HG03571 (cell line): ENCODE data around the gene ARHGAP6.

Source experiments
- ATAC-seq: cut with Tn5 transposase; IDR thresholded peaks from one replicate; pipeline ENCODE4 v1.9.1; 2021; ENCODE audit not compliant: unreplicated experiment

The ARHGAP6 gene

DNA sequence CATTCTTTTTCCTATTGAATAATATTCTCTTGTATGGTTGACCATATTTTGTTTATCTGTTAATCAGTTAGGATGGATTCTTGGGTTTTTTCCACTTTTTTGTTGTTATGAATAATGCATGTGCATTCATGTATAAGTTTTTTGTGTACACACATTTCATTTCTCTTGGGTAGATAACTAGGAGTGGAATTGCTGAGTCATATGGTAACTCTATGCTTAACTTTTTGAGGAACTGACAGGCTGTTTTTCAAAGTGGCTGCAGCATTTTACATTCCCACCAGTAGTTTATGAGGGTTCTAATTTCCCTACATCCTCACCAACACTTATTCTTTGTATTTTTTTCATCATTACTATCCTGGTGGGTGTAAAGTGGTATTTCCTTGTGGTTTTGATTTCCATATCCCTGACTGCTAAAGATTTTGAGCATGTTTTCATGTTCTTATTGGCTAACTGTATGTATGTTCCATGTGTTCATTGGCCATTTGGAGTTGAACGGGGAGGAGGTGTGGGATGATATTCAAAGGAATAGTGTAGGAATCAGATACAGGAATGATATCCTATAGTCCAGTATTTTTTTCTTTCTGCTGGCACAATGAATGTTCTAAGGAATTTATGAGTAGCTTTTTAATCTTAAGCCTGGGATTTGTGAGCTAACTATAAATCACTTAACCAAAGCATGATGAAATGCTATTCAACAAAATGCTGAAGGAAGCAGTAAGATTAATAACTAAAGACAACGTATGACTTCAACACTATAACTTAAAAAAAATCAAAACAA lies 258.2 kb downstream of the ARHGAP6 start:
- no peak for ATAC-seq

- no peak for ATAC-seq
These were observed 259.5 kb downstream of the ARHGAP6 start for GRCh38 chrX:11406109-11406765.

GRCh38 chrX:11403631-11404030 lies 262.1 kb downstream of the ARHGAP6 start:
- ATAC-seq: no peak

- ATAC-seq: no peak
These were observed 263.8 kb downstream of the ARHGAP6 start for GRCh38 chrX:11401966-11402365.

GRCh38 chrX:11399489-11400094 lies 266.1 kb downstream of the ARHGAP6 start:
- no peak for ATAC-seq

DNA sequence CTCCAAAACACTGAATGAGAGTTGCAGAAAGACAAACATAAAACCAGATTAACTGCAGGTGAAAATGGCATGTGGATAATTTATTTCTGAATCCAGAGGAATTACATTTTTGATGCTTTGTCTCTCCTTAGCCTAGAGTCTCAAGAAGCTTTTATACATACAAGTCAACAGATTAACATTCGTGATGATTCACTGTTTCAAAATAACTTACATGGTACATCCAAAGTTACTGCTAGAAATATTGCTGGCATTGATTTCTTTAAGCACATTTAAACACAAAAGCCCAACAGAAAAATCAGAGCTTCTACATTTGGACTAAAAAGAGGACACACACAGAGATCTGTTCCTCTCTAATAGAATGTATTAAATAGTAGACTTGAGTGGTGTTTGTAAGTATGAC lies 266.9 kb downstream of the ARHGAP6 start:
- no peak for ATAC-seq

DNA sequence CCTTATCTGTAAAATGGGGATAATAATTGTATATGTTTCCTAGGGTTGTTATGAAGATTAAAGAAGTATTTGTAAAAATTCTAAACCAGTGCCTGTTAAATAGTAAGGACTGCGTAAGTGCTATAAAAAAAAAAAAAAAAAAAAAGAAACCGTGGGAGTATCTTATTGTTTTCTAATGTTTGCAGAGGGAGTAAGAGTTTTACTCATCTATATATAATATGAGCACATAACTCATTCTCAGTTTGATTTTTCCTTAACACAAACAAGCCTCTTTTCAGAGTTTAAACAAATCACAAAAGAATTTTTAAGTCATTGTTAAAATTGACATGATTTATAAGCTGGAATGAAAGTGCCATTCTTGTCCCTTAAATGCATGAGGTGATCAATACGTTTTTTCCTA lies 267.6 kb downstream of the ARHGAP6 start:
- no peak for ATAC-seq

DNA sequence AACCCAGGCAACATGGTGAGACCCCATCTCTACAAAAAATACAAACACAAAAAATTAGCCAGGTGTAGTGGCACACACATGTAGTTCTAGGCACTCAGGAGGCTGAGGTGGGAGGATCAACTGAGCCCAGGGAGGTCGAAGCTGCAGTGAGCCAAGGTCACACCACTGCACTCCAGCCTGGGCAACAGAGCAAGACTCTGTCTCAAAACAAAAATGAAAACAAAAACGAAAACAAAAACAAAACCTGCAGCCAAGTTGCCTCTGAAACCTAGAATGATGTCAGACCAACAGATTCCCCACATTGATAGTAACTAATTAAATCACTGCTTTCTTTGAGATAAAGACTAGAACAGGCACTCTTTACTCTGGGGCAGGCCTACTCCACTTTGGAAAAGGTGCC lies 268.0 kb downstream of the ARHGAP6 start:
- no peak for ATAC-seq

- ATAC-seq: no peak
These were observed 269.9 kb downstream of the ARHGAP6 start for GRCh38 chrX:11395859-11396258.

GRCh38 chrX:11393949-11394654 lies 271.6 kb downstream of the ARHGAP6 start:
- ATAC-seq: no peak

DNA sequence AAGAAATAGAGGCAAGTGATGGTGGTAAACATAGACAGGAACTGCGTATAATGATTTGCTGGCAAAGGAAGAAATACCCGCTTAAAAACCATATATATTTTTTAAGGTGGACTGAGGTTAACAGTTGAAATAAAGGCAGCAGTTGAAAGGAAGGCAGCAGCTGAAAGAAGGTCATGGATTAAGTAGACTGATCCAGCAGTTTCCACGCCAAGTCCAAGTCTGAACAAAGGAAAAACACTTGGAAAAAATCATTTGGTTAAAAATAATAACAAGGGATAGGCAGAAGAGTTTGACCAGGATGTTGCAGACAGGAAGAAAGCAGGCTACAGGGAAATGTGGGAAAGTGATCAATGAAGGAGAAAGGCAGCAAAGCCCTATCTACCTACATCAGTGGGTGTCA lies 278.9 kb downstream of the ARHGAP6 start:
- ATAC-seq: no peak

- no peak for ATAC-seq
These were observed 279.7 kb downstream of the ARHGAP6 start for GRCh38 chrX:11386001-11386523.

DNA sequence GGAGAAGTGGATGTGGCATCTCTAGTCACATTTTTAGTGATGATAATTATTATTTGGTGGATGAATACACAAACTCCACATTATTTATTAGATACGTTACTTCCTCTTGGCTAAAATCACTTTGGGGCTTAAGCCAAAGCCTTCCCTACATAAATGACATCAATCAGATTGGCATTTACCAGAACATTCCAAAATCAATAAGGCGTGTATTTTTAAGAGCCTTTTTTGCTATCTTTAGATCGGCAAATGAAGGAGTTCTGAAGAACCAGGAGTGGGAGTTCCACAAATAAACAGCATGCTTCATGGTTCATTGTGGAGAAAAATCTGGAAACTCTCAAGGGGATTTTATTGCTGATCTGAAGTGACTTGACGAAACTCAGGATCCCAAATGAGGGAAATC lies 282.8 kb downstream of the ARHGAP6 start:
- no peak for ATAC-seq

GRCh38 chrX:11381464-11381863 lies 284.3 kb downstream of the ARHGAP6 start:
- ATAC-seq: no peak

GRCh38 chrX:11380187-11380844 lies 285.4 kb downstream of the ARHGAP6 start:
- ATAC-seq: no peak

DNA sequence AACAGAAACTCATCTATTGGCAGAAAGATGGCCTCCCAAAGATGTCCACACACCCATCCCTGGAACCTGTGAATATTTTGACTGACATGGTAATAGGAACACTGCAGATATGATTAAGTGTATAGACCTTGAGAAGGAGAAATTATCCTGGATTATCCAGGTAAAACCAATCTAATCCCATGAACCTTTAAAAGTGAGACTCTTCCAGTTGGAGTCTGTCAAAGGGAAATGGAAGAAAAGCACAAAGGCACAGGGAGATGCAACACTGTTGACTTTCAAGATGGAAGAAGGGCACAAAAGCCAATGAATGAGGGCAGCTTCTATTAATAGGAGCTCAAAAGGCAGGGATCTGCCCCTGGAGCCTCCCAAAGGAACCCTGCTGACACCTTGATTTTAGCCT lies 289.6 kb downstream of the ARHGAP6 start:
- ATAC-seq: no peak

DNA sequence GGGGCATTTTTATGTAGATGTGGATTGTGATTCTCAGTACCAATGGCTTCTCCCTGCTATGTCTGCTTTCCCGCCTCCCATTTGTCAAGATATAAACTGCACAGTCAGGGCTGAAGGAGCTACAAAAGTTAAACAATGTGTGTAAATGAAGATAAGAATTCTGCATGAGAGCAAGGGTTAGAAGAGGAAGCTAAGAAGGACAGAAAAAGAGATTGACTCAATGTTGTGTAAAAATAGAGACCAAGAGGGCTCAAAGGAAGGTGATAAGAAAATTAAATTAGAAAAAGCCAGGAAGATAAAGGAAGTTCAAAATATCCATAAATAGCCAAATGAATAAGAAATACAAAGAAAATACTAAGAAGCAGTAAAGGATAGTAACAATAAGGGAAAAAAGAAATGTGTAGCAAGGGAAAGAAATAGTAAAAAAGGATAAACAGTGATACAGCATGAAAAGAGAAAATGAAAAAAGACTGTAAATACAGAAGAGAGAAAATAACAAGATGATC lies 290.1 kb downstream of the ARHGAP6 start:
- no peak for ATAC-seq

DNA sequence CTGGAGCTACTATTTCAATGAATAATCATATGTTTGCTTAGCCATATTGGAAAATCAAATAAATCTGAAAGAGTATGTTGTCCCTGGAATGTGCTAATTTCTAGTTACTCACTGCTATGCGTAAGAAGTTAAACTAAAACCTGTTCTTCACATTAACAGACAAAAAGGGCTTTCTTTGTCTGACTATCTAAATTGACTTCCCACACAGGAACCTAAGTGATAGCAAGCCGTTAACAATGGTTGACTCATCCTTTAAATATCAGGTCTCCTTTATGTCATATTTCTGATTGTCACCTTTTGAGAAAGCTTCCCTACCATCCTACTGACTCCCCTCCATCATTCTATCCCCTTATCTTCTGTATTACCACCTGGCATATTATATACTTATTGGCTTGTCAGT lies 291.1 kb downstream of the ARHGAP6 start:
- ATAC-seq: no peak

DNA sequence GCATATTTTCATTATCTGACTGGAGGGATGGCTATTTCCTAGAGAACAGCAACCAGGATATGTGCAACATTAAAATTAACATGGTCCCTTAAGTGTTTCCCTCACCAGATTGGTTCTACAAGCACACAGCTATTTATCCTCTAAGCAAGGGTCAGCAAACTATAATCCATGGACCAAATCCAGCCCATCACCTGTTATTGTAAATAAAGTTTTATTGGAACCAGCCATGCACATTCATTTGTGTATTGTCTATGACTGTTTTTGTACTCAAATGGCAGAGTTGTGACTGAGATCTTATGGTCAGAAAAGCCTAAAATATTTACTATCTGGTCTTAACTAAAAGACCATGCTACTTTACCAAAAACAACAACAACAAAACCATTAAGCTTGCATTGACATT lies 294.6 kb downstream of the ARHGAP6 start:
- no peak for ATAC-seq

DNA sequence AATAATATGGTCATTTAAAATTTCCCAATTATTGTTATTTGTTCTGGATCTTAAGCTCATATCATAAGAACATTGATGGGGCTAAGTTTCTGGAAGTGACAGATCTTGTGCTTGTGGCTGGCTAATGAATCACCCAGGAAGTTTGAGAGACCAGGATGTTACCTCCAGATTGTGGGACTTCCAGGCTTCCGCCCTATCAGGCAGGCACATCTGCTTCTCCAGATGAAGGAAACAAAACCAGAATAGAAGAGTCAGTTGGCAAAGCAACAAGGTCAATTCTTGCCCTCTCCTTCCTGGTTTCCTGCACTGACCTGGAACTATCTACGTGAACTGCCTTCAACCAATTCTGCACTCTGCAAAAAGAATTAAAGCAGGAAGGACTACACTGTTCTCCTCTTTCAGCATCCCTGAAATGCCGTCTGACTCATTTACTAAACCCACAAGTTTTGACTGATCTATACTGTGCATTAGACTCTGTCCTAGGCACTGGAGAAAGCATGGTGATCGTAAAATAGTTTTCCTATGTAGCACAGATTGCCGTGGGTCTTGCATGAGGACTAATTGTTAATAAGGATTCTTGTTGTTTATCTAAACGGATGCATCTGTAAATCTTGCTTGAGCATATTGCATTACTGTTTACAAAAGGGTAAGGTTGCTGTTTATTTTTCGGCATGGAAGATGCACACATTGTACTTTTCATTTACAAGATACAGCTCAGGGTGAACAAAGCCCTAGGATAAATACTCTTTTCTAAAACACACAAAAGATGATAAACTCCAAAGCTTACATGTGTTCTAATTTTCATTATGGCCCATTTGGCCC lies 297.9 kb downstream of the ARHGAP6 start:
- ATAC-seq: no peak
